ENCODE data around the gene SLC22A1. TPM values are rescaled to one million over a fixed set of nuclear protein-coding genes. Genes with fewer than 3 reads are reported as not detected.

SLC22A1 gene
- total and polyA plus RNA-seq, 2 of the 8 experiments (the other 6 are each of a cell fraction or from before 2014, with no cell fraction given): 0.12 to 0.45 TPM

DNA sequence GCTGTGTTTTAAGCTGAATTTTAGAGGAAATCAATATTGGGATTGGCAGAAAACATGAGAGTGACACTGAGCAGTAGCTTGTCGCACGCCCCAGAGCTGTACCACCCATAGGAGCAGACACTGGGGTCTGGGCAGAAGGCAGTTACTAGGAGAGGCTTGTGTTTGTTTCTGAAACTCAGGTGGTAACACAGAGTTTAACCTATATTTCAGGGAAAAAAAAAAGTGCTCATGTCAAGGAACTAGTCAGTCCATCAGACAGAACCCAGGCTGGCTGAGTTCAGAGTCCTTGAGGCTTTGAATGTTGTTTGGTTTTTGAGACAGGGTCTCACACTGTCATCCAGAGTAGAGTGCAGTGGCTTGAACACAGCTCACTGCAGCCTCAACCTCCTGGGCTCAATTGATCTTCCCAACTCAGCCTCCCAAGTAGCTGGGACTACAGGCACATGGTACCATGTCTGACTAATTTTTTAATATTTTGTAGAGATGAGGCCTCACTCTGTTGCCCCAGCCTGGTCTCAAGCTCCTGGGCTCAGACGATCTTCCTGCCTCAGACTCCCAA is 6.6 kb downstream of the SLC22A1 start (continued):
- no peak for TF ChIP-seq CHD2 (IDR thresholded peaks at IDR 0.05; ENCODE audit: low read length)
- TF ChIP-seq RXRA (IDR thresholded peaks at IDR 0.05; ENCODE audit: insufficient read depth, low read depth, low read length): no peak
- TF ChIP-seq TAF1 (IDR thresholded peaks at IDR 0.05; ENCODE audit: low read depth, low read length): no peak
- TF ChIP-seq SIN3A (conservative IDR thresholded peaks at IDR 0.05 in 1 of 2, IDR thresholded peaks at IDR 0.05 in 1 of 2; ENCODE audit: low read depth in 1 of 2, low read length in 2 of 2): no peak
- TF ChIP-seq, protein P1, sequence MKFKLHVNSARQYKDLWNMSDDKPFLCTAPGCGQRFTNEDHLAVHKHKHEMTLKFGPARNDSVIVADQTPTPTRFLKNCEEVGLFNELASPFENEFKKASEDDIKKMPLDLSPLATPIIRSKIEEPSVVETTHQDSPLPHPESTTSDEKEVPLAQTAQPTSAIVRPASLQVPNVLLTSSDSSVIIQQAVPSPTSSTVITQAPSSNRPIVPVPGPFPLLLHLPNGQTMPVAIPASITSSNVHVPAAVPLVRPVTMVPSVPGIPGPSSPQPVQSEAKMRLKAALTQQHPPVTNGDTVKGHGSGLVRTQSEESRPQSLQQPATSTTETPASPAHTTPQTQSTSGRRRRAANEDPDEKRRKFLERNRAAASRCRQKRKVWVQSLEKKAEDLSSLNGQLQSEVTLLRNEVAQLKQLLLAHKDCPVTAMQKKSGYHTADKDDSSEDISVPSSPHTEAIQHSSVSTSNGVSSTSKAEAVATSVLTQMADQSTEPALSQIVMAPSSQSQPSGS (IDR thresholded peaks at IDR 0.05; ENCODE audit: low read length): no peak
- TF ChIP-seq SP2 (IDR thresholded peaks at IDR 0.05; ENCODE audit: low read length): no peak
